Measurements from ENCODE around the gene ABCF2.

DNA sequence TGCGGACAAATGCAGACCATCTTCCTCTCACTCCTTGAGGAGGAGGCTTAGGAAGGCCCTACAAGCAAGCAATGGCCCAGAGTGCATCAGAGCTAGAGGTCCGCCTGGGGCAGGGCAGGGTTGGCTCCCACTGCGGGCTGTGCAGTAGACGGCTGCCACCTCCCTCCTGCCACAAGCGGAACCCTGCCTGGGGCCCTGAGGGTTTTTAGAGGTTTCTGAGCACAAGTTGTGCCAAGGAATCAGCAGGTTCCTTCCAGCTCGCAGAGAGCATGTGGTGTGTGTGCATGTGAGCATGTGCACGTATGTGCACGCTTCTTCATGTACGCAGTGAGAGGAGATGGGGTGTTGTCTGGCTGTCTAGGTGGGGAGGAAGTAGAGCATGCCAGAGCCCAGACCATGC, 47.4 kb upstream of the ABCF2 start:
- TF ChIP-seq, protein P1, sequence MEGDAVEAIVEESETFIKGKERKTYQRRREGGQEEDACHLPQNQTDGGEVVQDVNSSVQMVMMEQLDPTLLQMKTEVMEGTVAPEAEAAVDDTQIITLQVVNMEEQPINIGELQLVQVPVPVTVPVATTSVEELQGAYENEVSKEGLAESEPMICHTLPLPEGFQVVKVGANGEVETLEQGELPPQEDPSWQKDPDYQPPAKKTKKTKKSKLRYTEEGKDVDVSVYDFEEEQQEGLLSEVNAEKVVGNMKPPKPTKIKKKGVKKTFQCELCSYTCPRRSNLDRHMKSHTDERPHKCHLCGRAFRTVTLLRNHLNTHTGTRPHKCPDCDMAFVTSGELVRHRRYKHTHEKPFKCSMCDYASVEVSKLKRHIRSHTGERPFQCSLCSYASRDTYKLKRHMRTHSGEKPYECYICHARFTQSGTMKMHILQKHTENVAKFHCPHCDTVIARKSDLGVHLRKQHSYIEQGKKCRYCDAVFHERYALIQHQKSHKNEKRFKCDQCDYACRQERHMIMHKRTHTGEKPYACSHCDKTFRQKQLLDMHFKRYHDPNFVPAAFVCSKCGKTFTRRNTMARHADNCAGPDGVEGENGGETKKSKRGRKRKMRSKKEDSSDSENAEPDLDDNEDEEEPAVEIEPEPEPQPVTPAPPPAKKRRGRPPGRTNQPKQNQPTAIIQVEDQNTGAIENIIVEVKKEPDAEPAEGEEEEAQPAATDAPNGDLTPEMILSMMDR (conservative IDR thresholded peaks at IDR 0.05; ENCODE audit: low read length) = no peak
- TF ChIP-seq EZH2phosphoT487 (IDR thresholded peaks at IDR 0.05; ENCODE audit: borderline replicate concordance, low read depth, low read length) = no peak

Data from OCI-LY7 (cell line).